OCI-LY7 (cell line): ENCODE data around the gene TBC1D5. TPM values are rescaled to one million over a fixed set of nuclear protein-coding genes. Genes with fewer than 3 reads are reported as not detected.

Source experiments
- BruUV-seq: library from RNA; stranded (reverse); fragments of 400-500 nt; replicated peaks from 2 replicates; lab custom pipeline; 2021; lab: Mats Ljungman, UMichigan
- CTCF ChIA-PET: fragments of 300-600 bp; sonication (Branson Sonifier 250); formaldehyde crosslinking; loops from one replicate; lab custom pipeline; 2022; ENCODE audit warnings: antibody characterized with exemption; ENCODE audit not compliant: unreplicated experiment; lab: Charles Lee
- POLR2A ChIA-PET: fragments of 300-600 bp; sonication (Branson Sonifier 250); formaldehyde crosslinking; loops from one replicate; lab custom pipeline; 2022; ENCODE audit warnings: antibody characterized with exemption; lab: Charles Lee
- DNase-seq: peaks from one replicate; pipeline ENCODE4 v3.0.0-alpha.2; 2015; ENCODE audit warnings: low spot score
- H2AFZ ChIP-seq: fragments of 200-600 bp; sonication (generic), shearing (Covaris generic); 2 replicates; pipeline ENCODE4 v1.6.1; 2014; ENCODE audit warnings: mild to moderate bottlenecking, antibody characterized with exemption, low read length, moderate library complexity
- H3K27ac ChIP-seq: fragments of 200-600 bp; sonication (generic); 2 replicates; pipeline ENCODE4 v1.5.1; 2014; ENCODE audit warnings: mixed run types, low read depth, mild to moderate bottlenecking, moderate library complexity, low read length, inconsistent platforms; ENCODE audit not compliant: poor library complexity, severe bottlenecking
- H3K36me3 ChIP-seq: fragments of 200-600 bp; sonication (generic); 2 replicates; pipeline ENCODE4 v1.6.1; 2014; ENCODE audit warnings: mild to moderate bottlenecking, antibody characterized with exemption, low read length, moderate library complexity, mixed read lengths; ENCODE audit not compliant: insufficient read depth
- H3K4me1 ChIP-seq: fragments of 200-600 bp; sonication (generic); 2 replicates; pipeline ENCODE4 v1.5.1; 2014; ENCODE audit warnings: mild to moderate bottlenecking, low read length; ENCODE audit not compliant: insufficient read depth, poor library complexity, severe bottlenecking
- H3K4me2 ChIP-seq: fragments of 200-600 bp; sonication (generic); 2 replicates; pipeline ENCODE4 v1.6.1; 2014; ENCODE audit warnings: mild to moderate bottlenecking, low read length
- H3K4me3 ChIP-seq: fragments of 200-600 bp; sonication (generic); 2 replicates; pipeline ENCODE4 v1.5.1; 2014; ENCODE audit warnings: mild to moderate bottlenecking, low read depth, low read length; ENCODE audit not compliant: poor library complexity, severe bottlenecking
- H3K79me2 ChIP-seq: fragments of 200-600 bp; sonication (generic); 2 replicates; pipeline ENCODE4 v1.6.1; 2016; ENCODE audit warnings: low read depth, mild to moderate bottlenecking, low read length, moderate library complexity, mixed read lengths; ENCODE audit not compliant: insufficient read depth
- H3K9me2 ChIP-seq: fragments of 200-600 bp; sonication (generic); 2 replicates; pipeline ENCODE4 v1.6.1; 2016; ENCODE audit warnings: mild to moderate bottlenecking, low read length, mixed read lengths; ENCODE audit not compliant: insufficient read depth
- H3K9me3 ChIP-seq: fragments of 200-600 bp; sonication (generic); 2 replicates; pipeline ENCODE4 v1.6.1; 2014; ENCODE audit warnings: mild to moderate bottlenecking, mixed run types, low read length, mixed read lengths
- H4K20me1 ChIP-seq: fragments of 200-600 bp; sonication (generic); 2 replicates; pipeline ENCODE4 v1.6.1; 2014; ENCODE audit warnings: mild to moderate bottlenecking, antibody characterized with exemption, low read length, moderate library complexity, mixed read lengths; ENCODE audit not compliant: insufficient read depth
- CTCF ChIP-seq: fragments of 200-600 bp; sonication (generic); conservative IDR thresholded peaks from 2 replicates; pipeline ENCODE4 v1.5.1; 2014; ENCODE audit warnings: mild to moderate bottlenecking, antibody characterized with exemption, low read length, moderate library complexity, mixed read lengths
- EZH2phosphoT487 ChIP-seq: fragments of 200-600 bp; sonication (generic); IDR thresholded peaks from 2 replicates; pipeline ENCODE4 v1.6.1; 2018; ENCODE audit warnings: low read depth, borderline replicate concordance, mild to moderate bottlenecking, mixed run types, antibody characterized with exemption, low read length, moderate library complexity, mixed read lengths
- intact Hi-C: fragments of 100-400 bp; cut with micrococcal nuclease; formaldehyde crosslinking; loops from one replicate; pipeline ENCODE4 v1.10.0; 2022; ENCODE audit not compliant: unreplicated experiment
- total RNA-seq, 2 experiments: library from RNA; depleted of rRNA in 1 of 2; stranded (reverse); fragments of >200 nt in 1 of 2; shearing (Covaris generic) in 1 of 2; gene quantifications; 2 replicates each; pipeline ENCODE4 v1.2.3, GENCODE V29; 2014 to 2022

Gene TBC1D5
- total RNA-seq, 2 experiments from 2014 or later = 78.5 to 82.4 TPM

- no peak overlapping the region for H3K4me2 ChIP-seq
- TF ChIP-seq EZH2phosphoT487 (no peak), CTCF (no peak)
- no peaks in the 10 kb centered on the region for H3K36me3 ChIP-seq
- POLR2A ChIA-PET = no interaction called here
- H4K20me1 ChIP-seq = no peaks in the 10 kb centered on the region
- intact Hi-C loops = no loop called here
- no peaks in the 10 kb centered on the region for H3K79me2 ChIP-seq
- H3K9me2 ChIP-seq = no peaks in the 10 kb centered on the region
- no TSS peak for BruUV-seq
- CTCF ChIA-PET = no interaction called here
- no peak overlapping the region for H3K27ac ChIP-seq
- DNase-seq = no peak
- no peaks in the 10 kb centered on the region for H3K4me1 ChIP-seq
- H2AFZ ChIP-seq = no peak overlapping the region
- no peaks in the 10 kb centered on the region for H3K9me3 ChIP-seq
- no peak overlapping the region for H3K4me3 ChIP-seq
These were observed 240.7 kb downstream of the TBC1D5 start for GRCh38 chr3:17501745-17502144.

GRCh38 chr3:17500618-17501017 is 241.8 kb downstream of the TBC1D5 start:
- POLR2A ChIA-PET = interaction anchor here (0.7 to 0.9 kb wide), 2 partner anchors 33 to 374 kb away, joined by 3 read pairs; no protein-coding TSS in a partner anchor
- Histone ChIP-seq H3K4me1 (no peaks in the 10 kb centered on the region), H3K4me2 (no peak overlapping the region), H3K9me3 (no peaks in the 10 kb centered on the region), H3K27ac (no peak overlapping the region), H3K36me3 (no peaks in the 10 kb centered on the region), H3K4me3 (no peak overlapping the region), H3K9me2 (no peaks in the 10 kb centered on the region), H4K20me1 (no peaks in the 10 kb centered on the region), H3K79me2 (no peaks in the 10 kb centered on the region), H2AFZ (no peak overlapping the region)
- BruUV-seq = no TSS peak
- intact Hi-C loops = no loop called here
- no peak for DNase-seq
- TF ChIP-seq CTCF (no peak), EZH2phosphoT487 (no peak)
- CTCF ChIA-PET = no interaction called here

GRCh38 chr3:17494117-17494809 is 248.2 kb downstream of the TBC1D5 start:
- DNase-seq = no peak
- intact Hi-C loops = no loop called here
- no peaks in the 10 kb centered on the region for H3K4me1 ChIP-seq
- no peaks in the 10 kb centered on the region for H4K20me1 ChIP-seq
- H3K9me3 ChIP-seq = no peaks in the 10 kb centered on the region
- BruUV-seq = no TSS peak
- no peak overlapping the region for H3K4me2 ChIP-seq
- H3K36me3 ChIP-seq = no peaks in the 10 kb centered on the region; the same call in 1 of the 2 replicates
- no peak overlapping the region for H3K27ac ChIP-seq
- H3K9me2 ChIP-seq = no peaks in the 10 kb centered on the region
- ChIA-PET CTCF (no interaction called here), POLR2A (interaction anchor here (0.7 kb wide), 1 partner anchor 11 kb away, joined by 3 read pairs; no protein-coding TSS in a partner anchor)
- H3K79me2 ChIP-seq = no peaks in the 10 kb centered on the region
- no peak overlapping the region for H2AFZ ChIP-seq
- H3K4me3 ChIP-seq = no peak overlapping the region
- TF ChIP-seq EZH2phosphoT487 (no peak), CTCF (no peak)
